Cardiac fibroblast (primary cell): Measurements from ENCODE around the gene SLC2A8.

Experiments used
- DNase-seq, 2 donors: peaks; one replicate each; pipeline versions ENCODE4 v3.0.0 to v3.0.0-alpha.2; 2010; ENCODE audit warnings: low read depth in 2 of 2
- H3K4me3 ChIP-seq, 2 donors: replicated peaks in 1 of 2; 1 replicate in 1 of 2; 2 replicates in 1 of 2; pipeline ENCODE4 v1.5.1; 2011; ENCODE audit warnings: low read depth in 2 of 2, low read length in 2 of 2, mild to moderate bottlenecking in 2 of 2, moderate library complexity in 1 of 2
- TF ChIP-seq, protein P1 (sequence below): IDR thresholded peaks from one replicate; pipeline ENCODE4 v1.5.1; 2011; ENCODE audit warnings: low read depth, mild to moderate bottlenecking, low read length, inconsistent platforms

The SLC2A8 gene

DNA sequence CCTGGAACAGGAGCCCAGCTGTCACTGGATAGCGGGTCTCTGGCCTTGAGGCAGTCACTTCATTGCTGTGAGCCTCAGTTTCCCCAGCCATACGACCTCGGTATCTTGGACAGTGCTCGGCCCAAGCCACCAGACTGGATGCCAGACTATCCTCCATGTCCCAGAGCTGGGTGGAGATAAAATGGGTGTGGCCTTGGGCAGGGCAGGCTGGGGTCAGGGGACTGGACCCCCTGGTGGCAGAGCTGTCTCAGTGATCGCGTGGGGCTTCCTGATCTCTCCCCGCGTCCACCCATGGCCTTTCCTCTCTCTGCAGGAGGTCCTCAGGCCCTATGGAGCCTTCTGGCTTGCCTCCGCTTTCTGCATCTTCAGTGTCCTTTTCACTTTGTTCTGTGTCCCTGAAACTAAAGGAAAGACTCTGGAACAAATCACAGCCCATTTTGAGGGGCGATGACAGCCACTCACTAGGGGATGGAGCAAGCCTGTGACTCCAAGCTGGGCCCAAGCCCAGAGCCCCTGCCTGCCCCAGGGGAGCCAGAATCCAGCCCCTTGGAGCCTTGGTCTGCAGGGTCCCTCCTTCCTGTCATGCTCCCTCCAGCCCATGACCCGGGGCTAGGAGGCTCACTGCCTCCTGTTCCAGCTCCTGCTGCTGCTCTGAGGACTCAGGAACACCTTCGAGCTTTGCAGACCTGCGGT is 10.0 kb downstream of the SLC2A8 start:
- TF ChIP-seq, protein P1, sequence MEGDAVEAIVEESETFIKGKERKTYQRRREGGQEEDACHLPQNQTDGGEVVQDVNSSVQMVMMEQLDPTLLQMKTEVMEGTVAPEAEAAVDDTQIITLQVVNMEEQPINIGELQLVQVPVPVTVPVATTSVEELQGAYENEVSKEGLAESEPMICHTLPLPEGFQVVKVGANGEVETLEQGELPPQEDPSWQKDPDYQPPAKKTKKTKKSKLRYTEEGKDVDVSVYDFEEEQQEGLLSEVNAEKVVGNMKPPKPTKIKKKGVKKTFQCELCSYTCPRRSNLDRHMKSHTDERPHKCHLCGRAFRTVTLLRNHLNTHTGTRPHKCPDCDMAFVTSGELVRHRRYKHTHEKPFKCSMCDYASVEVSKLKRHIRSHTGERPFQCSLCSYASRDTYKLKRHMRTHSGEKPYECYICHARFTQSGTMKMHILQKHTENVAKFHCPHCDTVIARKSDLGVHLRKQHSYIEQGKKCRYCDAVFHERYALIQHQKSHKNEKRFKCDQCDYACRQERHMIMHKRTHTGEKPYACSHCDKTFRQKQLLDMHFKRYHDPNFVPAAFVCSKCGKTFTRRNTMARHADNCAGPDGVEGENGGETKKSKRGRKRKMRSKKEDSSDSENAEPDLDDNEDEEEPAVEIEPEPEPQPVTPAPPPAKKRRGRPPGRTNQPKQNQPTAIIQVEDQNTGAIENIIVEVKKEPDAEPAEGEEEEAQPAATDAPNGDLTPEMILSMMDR, result no peak
- DNase-seq, result no peak
- no peak overlapping the region for H3K4me3 ChIP-seq

DNA sequence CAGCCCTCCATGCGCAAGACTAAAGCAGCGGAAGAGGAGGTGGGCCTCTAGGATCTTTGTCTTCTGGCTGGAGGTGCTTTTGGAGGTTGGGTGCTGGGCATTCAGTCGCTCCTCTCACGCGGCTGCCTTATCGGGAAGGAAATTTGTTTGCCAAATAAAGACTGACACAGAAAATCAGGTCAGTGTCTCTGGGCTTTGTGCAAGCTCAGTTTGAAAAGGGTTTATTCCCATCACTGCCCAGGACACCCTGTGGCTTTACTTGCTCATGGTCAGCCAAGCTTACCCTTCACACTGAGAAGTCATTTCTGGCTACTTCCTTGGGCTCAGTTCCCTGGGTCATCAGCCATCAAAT is 10.5 kb downstream of the SLC2A8 start:
- DNase-seq, result no peak
- no peak overlapping the region for H3K4me3 ChIP-seq
- TF ChIP-seq, protein P1, result no peak

DNA sequence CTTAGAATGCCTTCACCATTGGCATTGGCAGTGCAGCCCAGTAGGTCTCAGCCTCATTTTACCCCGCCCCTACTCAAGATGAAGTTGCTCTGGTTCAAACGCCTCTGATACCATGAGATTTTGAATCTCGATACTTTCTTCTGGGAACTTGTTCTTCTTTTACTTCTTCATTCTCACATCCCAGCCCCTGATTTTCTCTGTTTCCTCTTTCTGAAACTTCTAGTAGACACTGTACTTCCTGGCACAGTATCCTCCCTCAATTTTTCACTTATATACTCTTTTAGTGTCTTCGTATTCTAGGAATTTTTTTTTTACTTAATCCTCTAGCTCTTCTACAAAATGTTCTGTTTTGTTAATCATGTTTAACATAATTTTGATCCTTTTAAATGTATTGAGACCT is 14.2 kb downstream of the SLC2A8 start:
- H3K4me3 ChIP-seq, result no peak overlapping the region
- TF ChIP-seq, protein P1, result no peak
- no peak for DNase-seq

DNA sequence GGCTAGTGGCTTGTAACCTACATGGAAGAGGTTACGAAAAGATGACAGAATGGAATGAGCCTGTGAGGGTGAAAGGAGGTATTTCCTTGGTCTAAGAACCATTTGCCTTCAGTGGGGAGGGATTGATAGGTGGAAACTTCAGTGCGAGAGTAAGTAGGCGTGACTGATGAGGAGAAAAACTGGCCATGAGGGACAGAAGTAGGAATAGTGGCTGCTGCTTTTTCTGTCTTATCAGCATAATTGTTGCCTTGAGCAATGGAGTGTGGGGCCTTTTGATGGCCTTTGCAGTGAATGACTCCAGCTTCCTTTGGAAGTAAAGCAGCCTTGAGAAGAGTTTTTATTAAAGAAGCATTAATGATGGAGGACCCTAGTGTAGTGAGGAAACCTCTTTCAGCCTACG is 18.2 kb downstream of the SLC2A8 start:
- DNase-seq, result no peak
- no peak overlapping the region for H3K4me3 ChIP-seq
- TF ChIP-seq, protein P1, result no peak

DNA sequence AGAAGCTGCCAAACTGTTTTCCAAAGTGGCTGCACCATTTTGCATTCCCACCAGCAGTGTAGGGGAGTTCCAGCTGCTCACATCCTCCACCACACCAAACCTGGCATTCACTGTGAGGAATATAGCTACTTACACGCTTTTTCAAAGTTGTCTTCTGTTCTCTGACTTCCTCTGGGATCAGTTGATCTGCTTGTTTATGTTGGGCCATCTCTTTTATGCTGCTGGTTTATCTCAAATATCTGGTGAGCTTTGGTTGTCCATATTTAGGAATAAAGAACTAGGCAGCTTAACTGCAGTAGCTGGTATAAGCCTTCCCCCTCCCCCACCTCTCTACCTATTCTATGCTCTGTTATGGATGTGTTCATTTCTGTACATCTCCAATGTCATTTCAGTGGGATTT is 18.7 kb downstream of the SLC2A8 start:
- DNase-seq, result no peak
- no peak overlapping the region for H3K4me3 ChIP-seq
- TF ChIP-seq, protein P1, result no peak

DNA sequence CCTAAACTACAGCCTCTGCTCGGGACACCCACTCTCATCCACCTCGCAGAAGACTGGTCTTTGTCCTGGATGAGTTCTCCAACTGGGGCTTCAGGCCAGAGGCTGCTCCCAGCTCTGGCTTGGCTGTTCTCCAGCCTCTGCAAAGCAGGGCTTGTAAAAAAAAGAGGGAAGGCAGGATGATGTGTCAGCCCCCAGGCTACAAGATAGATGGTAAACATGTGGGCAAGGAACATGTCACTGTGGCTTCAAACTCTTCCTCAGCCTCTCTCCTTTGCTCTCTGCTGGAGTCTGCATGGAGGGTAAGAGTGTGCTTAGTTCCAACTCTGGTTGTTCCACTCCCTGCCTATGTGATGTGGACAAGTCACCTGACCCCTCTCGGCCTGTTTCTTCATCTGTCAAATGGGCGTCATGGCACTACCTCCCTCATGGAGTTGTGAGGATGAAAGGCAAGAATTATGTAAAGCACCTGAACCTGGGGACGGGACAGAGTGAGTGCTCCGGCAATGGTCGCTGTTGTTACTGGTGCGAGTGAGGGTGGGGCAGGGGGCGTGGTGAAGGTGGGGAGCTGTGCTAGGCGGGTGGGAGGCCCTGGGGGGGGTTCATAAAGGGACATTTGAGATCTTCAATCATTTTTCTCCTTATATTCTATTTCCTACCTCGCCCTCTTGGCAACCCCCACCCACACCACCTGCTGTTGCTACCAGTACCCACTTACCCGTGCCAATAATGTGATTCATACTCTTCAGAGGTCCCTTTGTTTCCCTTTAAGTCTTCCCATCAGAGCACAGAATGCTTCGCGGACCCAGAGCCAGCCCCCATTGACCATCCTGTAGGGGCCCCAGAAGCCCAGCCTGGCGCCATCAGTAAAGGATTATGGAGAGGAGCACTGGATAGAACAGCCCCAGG is 20.4 kb downstream of the SLC2A8 start:
- TF ChIP-seq, protein P1, result no peak
- DNase-seq, result peak in 1 of 2 donors; percentile 20
- no peak overlapping the region for H3K4me3 ChIP-seq
